GM23338 (cell line): Measurements from ENCODE around the gene RNF183.

Experiments used
- CREB1 ChIP-seq: fragments of 250-450 bp; sonication (Bioruptor Pico); IDR thresholded peaks from 2 replicates; pipeline ENCODE4 v1.5.0; 2020; ENCODE audit warnings: low read depth, mild to moderate bottlenecking, moderate library complexity
- EZH2 ChIP-seq: fragments of 200-600 bp; sonication (generic); IDR thresholded peaks from one replicate; pipeline ENCODE4 v1.8.0; 2017; ENCODE audit warnings: antibody characterized with exemption, mild to moderate bottlenecking, low read depth; ENCODE audit not compliant: unreplicated experiment
- JUNB ChIP-seq: IDR thresholded peaks from one replicate; pipeline ENCODE4 v1.6.1; 2016; ENCODE audit warnings: antibody characterized with exemption; ENCODE audit not compliant: unreplicated experiment
- NANOG ChIP-seq: IDR thresholded peaks from 2 replicates; pipeline ENCODE4 v1.6.1; 2016; ENCODE audit warnings: antibody characterized with exemption, borderline replicate concordance
- POLR2AphosphoS5 ChIP-seq: IDR thresholded peaks from 2 replicates; pipeline ENCODE4 v1.6.1; 2016; ENCODE audit warnings: antibody characterized with exemption, low read depth
- TF ChIP-seq, protein P1 (sequence below), 2 experiments: fragments of 200-600 bp in 1 of 2; sonication (generic) in 1 of 2; conservative IDR thresholded peaks; 2 replicates each; pipeline versions ENCODE4 v1.5.1 to v1.6.1; 2016 to 2017; ENCODE audit warnings: antibody characterized with exemption in 2 of 2, low read depth in 2 of 2, mild to moderate bottlenecking in 2 of 2, moderate library complexity in 1 of 2
- TF ChIP-seq, protein P2 (sequence below): IDR thresholded peaks from one replicate; pipeline ENCODE4 v1.6.1; 2018; ENCODE audit warnings: antibody characterized with exemption; ENCODE audit not compliant: unreplicated experiment

- TF ChIP-seq, protein P1, sequence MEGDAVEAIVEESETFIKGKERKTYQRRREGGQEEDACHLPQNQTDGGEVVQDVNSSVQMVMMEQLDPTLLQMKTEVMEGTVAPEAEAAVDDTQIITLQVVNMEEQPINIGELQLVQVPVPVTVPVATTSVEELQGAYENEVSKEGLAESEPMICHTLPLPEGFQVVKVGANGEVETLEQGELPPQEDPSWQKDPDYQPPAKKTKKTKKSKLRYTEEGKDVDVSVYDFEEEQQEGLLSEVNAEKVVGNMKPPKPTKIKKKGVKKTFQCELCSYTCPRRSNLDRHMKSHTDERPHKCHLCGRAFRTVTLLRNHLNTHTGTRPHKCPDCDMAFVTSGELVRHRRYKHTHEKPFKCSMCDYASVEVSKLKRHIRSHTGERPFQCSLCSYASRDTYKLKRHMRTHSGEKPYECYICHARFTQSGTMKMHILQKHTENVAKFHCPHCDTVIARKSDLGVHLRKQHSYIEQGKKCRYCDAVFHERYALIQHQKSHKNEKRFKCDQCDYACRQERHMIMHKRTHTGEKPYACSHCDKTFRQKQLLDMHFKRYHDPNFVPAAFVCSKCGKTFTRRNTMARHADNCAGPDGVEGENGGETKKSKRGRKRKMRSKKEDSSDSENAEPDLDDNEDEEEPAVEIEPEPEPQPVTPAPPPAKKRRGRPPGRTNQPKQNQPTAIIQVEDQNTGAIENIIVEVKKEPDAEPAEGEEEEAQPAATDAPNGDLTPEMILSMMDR (conservative IDR thresholded peaks at IDR 0.05; ENCODE audit: low read depth in 2 of 2) = no peak
- TF ChIP-seq EZH2 (no peak), POLR2AphosphoS5 (no peak), JUNB (no peak), NANOG (no peak), CREB1 (CRISPR knock-in tag) (no peak)
- TF ChIP-seq, protein P2, sequence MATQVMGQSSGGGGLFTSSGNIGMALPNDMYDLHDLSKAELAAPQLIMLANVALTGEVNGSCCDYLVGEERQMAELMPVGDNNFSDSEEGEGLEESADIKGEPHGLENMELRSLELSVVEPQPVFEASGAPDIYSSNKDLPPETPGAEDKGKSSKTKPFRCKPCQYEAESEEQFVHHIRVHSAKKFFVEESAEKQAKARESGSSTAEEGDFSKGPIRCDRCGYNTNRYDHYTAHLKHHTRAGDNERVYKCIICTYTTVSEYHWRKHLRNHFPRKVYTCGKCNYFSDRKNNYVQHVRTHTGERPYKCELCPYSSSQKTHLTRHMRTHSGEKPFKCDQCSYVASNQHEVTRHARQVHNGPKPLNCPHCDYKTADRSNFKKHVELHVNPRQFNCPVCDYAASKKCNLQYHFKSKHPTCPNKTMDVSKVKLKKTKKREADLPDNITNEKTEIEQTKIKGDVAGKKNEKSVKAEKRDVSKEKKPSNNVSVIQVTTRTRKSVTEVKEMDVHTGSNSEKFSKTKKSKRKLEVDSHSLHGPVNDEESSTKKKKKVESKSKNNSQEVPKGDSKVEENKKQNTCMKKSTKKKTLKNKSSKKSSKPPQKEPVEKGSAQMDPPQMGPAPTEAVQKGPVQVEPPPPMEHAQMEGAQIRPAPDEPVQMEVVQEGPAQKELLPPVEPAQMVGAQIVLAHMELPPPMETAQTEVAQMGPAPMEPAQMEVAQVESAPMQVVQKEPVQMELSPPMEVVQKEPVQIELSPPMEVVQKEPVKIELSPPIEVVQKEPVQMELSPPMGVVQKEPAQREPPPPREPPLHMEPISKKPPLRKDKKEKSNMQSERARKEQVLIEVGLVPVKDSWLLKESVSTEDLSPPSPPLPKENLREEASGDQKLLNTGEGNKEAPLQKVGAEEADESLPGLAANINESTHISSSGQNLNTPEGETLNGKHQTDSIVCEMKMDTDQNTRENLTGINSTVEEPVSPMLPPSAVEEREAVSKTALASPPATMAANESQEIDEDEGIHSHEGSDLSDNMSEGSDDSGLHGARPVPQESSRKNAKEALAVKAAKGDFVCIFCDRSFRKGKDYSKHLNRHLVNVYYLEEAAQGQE = no peak
These were observed 9.8 kb downstream of the RNF183 start for GRCh38 chr9:113293285-113293878.
